Purkinje cell (primary cell): Measurements from ENCODE around the gene ACCSL. TPM values are rescaled to one million over a fixed set of nuclear protein-coding genes. Genes with fewer than 3 reads are reported as not detected.

Source experiments
- polyA plus RNA-seq: library from polyadenylated mRNA; unstranded; fragments of >200 nt; fragmentation: Nextera tagmentation; gene quantifications from 2 replicates; pipeline ENCODE4 v1.2.1, GENCODE V29; 2014

The ACCSL gene
- not detected in 2 replicates for polyA plus RNA-seq

DNA sequence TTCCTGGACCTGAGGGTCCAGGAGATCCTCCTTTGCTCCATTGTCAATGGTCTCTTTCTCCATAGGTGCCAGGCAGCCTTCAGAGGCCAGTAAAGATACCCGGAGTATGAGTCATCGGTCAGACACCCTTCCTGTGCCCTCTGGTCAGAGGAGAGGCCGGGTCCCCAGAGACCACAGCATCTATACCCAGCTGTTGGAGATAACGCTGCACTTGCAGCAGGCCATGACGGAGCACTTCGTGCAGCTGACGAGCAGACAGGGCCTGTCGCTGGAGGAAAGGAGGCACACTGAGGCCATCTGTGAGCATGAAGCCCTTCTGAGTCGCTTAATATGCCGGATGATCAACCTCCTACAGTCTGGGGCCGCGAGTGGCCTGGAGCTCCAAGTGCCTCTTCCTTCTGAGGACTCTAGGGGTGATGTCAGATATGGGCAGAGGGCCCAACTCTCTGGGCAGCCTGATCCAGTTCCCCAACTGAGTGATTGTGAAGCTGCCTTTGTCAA lies at the start of gene ACCSL:
TSS of gene ACCSL (plus strand) at position 51 of the 501 bp plus-strand sequence. CDS start at position 107, 56 bp downstream.

DNA sequence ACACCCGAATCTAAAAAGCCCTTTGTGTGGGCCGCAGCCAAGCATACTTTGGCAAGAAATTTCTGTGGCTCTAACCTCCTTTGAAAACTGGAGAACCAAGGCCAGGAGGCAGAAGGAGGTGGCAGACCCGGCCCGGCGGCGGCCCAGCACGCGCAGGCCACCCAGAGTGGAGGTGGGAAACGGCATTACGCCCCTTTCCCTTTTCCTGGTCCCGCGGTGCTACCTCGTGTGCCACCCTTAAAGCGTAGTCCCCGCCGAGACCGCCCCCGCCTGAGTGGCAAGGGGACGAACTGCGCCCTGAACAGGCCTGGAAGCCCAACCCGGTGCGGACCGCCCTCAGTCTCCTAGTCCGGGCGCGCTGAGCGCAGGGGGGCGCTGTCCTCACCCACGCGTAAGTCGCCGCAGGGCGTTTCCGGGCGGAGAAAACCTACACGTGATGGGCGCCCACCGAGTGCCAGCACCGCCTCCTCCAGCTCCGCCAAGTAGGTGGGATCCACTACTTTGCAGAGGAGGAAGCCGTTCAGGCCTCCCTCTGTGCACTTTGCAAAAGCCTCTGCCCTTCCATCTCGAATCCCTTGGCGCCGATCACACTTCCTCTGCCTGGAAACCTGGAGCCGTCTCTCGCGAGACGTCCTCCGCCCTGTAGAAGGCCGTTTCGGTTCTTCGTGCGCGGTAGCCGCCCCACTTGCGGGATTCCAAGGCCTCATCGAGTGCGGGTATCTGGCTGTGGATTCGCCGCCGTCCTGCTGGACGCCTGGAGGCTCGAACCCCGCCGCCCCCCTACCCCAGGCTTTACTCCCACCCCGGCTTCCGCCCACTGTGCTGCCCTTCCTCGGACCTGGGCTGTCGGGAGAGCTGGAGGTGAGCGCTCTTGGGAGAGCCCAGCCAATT lies 18.3 kb downstream of the ACCSL start, which contains the start of gene ACCS:
TSS of gene ACCS (plus strand) at position 430 of the 891 bp plus-strand sequence. CDS start 1,358 bp downstream, outside the sequence.

DNA sequence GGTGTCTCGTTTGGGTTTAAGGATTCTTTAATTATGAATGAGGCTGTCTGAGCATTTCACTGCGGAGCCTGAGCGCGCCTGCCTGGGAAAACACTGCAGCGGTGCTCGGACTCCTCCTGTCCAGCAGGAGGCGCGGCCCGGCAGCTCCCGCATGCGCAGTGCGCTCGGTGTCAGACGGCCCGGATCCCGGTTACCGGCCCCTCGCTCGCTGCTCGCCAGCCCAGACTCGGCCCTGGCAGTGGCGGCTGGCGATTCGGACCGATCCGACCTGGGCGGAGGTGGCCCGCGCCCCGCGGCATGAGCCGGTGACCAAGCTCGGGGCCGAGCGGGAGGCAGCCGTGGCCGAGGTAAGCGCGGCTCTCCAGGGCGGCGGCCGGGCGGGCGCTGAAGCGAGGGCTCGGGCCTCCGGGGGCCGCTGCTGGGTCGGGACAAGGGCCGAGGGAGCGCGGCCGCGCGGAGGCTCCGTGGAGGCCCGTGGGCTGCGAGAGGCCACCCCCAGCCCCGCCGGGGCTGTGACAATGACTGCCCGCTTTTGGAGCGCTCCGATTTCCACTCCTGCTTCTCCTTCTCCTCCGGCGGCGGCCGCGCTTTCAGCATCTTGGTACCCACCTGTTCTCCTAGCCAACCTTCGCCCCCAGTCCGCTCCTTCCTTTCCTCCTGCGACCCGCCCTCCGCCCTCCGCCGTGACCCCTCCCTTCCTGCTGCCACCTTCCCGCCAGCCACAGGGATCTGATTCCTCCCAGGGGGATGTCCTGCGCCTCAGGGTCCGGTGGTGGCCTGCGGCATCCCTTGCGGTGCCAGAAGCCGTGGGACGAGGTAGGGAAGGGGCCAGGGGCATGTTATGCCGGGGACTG lies 48.0 kb downstream of the ACCSL start, which contains the start of gene EXT2:
TSS of gene EXT2 (plus strand) at position 173 of the 854 bp plus-strand sequence. CDS start 12,035 bp downstream, outside the sequence.

Other genes starting within 250 kb of the ACCSL start
- 41.2 and 47.0 TPM in 2 replicates for gene ALKBH3, start 167.2 kb upstream of the ACCSL start, polyA plus RNA-seq
- 0.36 and 0.50 TPM in 2 replicates for gene C11orf96, start 105.3 kb upstream of the ACCSL start, polyA plus RNA-seq
- not detected in 2 replicates for gene ACCS, start 18.3 kb downstream of the ACCSL start, polyA plus RNA-seq
- gene EXT2, start 47.7 kb downstream of the ACCSL start, polyA plus RNA-seq = 12.3 and 25.4 TPM in 2 replicates